AG09319 (cell line): ENCODE data around the gene BTBD3.

ENCODE experiments used
- DNase-seq: peaks from one replicate; pipeline ENCODE4 v3.0.0-alpha.2; 2010; ENCODE audit warnings: low read depth; ENCODE audit errors: extremely low read depth
- TF ChIP-seq, protein P1 (sequence below): IDR thresholded peaks from 2 replicates; pipeline ENCODE4 v1.5.1; 2011; ENCODE audit warnings: low read depth, mild to moderate bottlenecking, inconsistent platforms, low read length, moderate library complexity

The BTBD3 gene

DNA sequence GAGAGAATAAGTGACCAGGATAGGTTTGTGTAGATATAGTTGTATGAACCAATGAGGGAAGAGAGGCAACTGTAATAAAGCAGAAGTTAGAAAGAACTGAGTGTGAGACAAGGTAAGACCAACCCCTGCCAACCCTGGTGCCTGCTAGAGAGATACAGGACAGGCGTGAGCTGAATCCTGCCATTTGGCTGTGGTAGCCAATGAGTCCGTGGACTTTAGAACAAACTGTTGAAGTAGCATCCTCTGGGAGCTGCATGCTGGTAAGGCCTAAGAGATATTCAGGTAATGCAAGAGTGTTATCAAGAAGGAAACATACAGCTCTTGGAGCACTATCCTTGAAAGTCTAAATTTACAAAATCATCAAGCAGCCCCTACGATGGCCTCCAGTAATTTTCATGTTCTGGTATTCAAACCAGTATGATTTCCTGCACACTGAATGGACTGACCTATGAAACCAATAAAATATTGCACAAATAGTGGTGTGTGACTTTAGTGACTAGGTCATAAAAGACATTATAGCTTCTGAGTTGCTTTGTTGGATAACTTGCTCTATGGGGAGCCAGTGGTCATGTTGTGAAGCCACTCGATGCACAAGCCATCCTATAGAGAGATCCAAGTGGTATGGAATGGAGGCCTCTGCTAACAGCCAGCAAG lies 24.0 kb downstream of the BTBD3 start:
- TF ChIP-seq, protein P1, sequence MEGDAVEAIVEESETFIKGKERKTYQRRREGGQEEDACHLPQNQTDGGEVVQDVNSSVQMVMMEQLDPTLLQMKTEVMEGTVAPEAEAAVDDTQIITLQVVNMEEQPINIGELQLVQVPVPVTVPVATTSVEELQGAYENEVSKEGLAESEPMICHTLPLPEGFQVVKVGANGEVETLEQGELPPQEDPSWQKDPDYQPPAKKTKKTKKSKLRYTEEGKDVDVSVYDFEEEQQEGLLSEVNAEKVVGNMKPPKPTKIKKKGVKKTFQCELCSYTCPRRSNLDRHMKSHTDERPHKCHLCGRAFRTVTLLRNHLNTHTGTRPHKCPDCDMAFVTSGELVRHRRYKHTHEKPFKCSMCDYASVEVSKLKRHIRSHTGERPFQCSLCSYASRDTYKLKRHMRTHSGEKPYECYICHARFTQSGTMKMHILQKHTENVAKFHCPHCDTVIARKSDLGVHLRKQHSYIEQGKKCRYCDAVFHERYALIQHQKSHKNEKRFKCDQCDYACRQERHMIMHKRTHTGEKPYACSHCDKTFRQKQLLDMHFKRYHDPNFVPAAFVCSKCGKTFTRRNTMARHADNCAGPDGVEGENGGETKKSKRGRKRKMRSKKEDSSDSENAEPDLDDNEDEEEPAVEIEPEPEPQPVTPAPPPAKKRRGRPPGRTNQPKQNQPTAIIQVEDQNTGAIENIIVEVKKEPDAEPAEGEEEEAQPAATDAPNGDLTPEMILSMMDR, result no peak
- DNase-seq, result no peak

DNA sequence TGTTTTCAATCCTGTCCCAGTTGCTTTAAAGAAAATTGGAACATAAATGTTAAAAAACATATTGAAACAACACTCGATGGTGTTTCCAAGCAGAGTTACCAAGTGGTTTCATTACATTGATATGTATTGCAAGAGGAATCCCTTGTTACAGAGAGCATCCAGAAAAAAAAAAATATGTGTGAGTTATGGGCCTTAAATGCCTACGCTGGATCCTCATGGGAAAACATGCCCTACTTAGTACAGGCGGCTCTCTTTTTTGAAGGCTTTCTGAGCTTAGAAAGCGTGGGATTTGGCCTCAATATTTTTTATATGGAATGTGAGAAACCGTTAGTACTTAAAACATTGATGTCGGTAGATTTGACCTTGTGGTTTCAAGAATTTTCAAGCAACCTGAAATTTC lies 26.1 kb downstream of the BTBD3 start:
- DNase-seq, result no peak
- TF ChIP-seq, protein P1, result no peak

DNA sequence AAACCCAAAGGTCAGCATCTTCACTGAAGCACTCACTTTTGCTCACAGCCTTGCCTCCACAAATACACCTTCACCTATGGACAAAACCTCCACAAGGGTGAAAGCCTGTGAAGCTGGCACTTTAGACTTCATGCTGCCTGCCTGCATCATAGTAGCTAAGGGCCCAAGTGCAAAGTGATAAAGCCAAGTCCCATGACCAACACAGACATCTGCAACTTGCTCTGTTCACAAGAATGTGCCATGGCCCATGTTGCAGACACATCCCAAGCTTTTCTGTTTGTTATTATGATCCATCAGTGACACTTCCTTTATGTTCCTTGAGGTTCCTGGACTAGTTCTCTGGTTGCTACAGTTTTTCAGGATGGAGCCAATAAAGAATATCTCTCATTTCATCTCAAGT lies 31.1 kb downstream of the BTBD3 start:
- DNase-seq, result no peak
- TF ChIP-seq, protein P1, result no peak

DNA sequence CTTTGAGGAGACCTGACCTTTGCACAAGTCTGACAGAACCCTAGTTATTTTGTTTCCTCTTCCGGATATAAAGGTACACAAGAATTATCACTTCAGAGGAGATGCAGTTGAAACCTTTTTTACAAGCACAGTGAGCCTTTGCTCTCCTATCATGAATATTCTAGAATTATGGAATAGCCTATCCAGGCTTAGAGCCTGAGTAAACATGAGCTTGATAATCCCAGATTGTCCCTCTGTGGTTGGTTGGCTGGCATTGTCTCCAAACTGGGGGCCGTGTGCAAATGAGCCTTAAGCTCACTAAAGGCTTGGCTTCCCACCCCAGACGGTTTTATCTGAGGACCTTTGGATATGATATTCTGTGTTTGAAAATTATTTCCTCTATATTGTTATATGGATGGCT lies 32.0 kb downstream of the BTBD3 start:
- DNase-seq, result no peak
- TF ChIP-seq, protein P1, result no peak

DNA sequence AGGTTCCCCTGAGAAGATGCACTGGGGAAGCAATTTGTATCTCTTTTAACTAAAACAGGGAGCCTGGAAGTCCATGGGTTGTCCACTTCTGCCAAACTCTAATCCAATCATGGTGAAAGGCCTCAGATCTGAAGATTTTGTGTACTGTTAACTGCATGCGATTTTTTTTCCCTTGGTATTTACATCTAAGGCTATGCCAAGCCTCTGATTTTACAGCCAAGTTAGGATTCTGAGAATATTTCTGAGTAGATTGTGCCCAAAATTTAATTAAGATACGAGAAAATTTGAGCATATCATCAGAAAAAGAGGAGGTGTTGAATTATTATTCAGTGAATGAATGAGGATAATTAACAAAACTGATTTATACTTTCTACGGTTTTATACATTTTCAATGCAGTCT lies 34.0 kb downstream of the BTBD3 start:
- DNase-seq, result no peak

DNA sequence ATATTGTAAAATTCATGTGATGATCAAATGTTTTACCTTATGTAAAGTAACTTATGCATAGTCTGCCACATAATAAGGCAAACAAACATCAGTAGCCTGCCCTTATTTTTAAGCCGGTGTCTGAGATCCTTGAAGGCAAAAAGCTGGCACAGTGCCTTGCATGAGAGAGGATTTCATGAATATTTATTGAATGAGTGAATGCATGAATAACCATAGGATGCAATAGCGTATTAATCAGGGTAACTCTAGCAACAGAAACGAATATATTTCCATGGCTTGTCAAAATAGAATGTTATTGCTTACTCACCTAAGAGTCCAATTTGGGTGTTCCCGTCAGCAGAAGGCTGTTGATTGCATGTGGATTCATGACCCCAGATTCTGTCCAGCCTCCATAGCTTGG lies 34.9 kb downstream of the BTBD3 start:
- TF ChIP-seq, protein P1, result no peak
- no peak for DNase-seq

More for the DNA sequence above, 34.0 kb downstream of the BTBD3 start:
- TF ChIP-seq, protein P1, result no peak

DNA sequence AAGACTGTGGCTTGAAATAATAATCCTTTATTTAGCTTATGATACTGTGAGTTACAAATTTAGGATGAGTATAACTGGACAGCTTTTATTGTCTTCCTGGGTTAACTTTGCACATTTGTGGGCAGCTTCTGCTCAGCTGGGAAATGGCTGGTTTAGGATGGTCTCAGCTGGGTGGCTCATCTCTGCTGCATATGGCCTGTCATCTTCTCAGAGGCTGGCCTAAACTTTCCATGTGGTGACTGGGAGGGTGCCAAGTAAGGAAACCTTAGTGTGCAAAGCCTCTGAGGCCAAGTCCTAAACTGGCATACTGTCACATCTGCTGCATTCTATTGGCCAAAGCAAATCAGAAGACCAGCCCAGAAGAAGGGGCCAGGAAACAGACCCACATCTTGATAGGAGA lies 40.2 kb downstream of the BTBD3 start:
- TF ChIP-seq, protein P1, result no peak
- DNase-seq, result no peak
